HUES48 (cell line): ENCODE data around the gene ABCA7.
A peak's percentile ranks its signal among the peaks of the same experiment; 100 is the strongest.

Experiments
- H3K27ac ChIP-seq: one replicate; pipeline ENCODE4 v1.7.0; 2013; ENCODE audit warnings: low read depth, low read length, inconsistent platforms
- H3K27me3 ChIP-seq: 2 replicates; pipeline ENCODE4 v1.6.1; 2013; ENCODE audit warnings: mild to moderate bottlenecking, low read length; ENCODE audit not compliant: control insufficient read depth, insufficient read depth
- H3K36me3 ChIP-seq: 2 replicates; pipeline ENCODE4 v1.6.1; 2013; ENCODE audit warnings: low read length; ENCODE audit not compliant: control insufficient read depth, insufficient read depth
- H3K4me1 ChIP-seq: 2 replicates; pipeline ENCODE4 v1.6.1; 2013; ENCODE audit warnings: mild to moderate bottlenecking, low read length; ENCODE audit not compliant: control insufficient read depth, insufficient read depth
- H3K4me3 ChIP-seq: 2 replicates; pipeline ENCODE4 v1.5.1; 2013; ENCODE audit warnings: mild to moderate bottlenecking, low read depth, low read length
- H3K9ac ChIP-seq: 2 replicates; pipeline ENCODE4 v1.6.1; 2013; ENCODE audit warnings: mild to moderate bottlenecking, low read depth, low read length, moderate library complexity
- H3K9me3 ChIP-seq: 2 replicates; pipeline ENCODE4 v1.6.1; 2013; ENCODE audit warnings: low read length; ENCODE audit not compliant: control insufficient read depth, insufficient read depth

ABCA7 gene

DNA sequence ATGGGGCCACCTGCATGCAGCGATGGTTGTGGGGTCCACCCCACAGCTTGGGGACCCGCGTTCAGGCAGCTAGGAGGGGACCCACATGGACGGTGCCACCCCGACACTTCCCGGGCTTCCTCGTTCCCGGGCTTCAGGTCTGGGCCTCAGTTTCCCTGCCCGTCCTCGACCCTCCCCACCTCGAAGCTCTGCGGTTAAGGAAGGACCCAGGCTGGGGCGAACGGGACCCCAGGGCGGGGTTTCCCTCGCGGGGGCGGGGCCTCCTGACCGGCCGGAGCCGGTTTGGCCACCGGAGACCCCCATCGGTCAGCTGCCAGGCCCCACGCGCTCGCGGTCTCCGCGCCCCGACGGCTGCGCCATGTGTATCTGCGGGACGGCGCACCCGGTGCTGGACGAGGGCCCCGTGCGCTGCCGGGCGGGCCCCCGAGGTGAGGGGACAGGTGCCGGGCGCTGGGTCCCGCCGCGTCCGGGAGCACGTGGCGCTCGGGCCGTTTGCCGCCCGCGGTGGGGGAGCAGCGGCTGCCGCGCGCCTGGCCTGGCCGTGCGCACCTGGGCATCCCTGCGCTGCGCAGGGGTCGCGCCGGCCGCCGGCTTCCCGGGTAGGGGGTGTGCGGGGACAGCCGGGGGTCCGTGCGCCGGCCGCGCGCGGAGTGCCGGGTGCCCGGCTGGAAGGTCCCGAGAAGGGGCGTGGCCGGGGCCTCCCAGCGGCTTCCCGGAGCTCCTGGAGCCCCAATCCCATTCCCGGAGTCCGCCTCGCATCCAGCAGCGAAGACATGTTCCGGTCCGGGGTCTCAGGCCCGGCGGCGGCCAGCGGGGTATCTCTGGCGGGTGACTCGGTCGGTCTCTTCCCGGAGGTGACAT lies 31.3 kb downstream of the ABCA7 start:
- H3K4me1 ChIP-seq, result no peaks in the 10 kb centered on the region
- H3K36me3 ChIP-seq, result peaks cover 24% of the 10 kb centered on the region
- peaks cover 15% of the 10 kb centered on the region for H3K27me3 ChIP-seq
- peak overlapping the region; percentile 35 for H3K27ac ChIP-seq
- peak overlapping the region; percentile 71 for H3K4me3 ChIP-seq
- no peaks in the 10 kb centered on the region for H3K9me3 ChIP-seq
- peak overlapping the region; percentile 85; the same call in 1 of the 2 replicates for H3K9ac ChIP-seq

- no peak overlapping the region for H3K9ac ChIP-seq
- no peaks in the 10 kb centered on the region for H3K4me1 ChIP-seq
- peaks cover 7% of the 10 kb centered on the region for H3K27me3 ChIP-seq
- H3K27ac ChIP-seq, result no peak overlapping the region
- no peak overlapping the region for H3K4me3 ChIP-seq
- no peaks in the 10 kb centered on the region for H3K9me3 ChIP-seq
- peaks cover 24% of the 10 kb centered on the region for H3K36me3 ChIP-seq
These were observed 32.6 kb downstream of the ABCA7 start for GRCh38 chr19:1072371-1073015.

GRCh38 chr19:1073063-1073955 lies 33.4 kb downstream of the ABCA7 start:
- H3K9me3 ChIP-seq, result no peaks in the 10 kb centered on the region
- peaks cover 28% of the 10 kb centered on the region for H3K36me3 ChIP-seq
- no peaks in the 10 kb centered on the region for H3K4me1 ChIP-seq
- H3K27me3 ChIP-seq, result peaks cover 4% of the 10 kb centered on the region
- H3K27ac ChIP-seq, result no peak overlapping the region
- no peak overlapping the region for H3K9ac ChIP-seq
- no peak overlapping the region for H3K4me3 ChIP-seq

GRCh38 chr19:1073956-1074517 lies 34.1 kb downstream of the ABCA7 start:
- H3K4me1 ChIP-seq, result no peaks in the 10 kb centered on the region

GRCh38 chr19:1074544-1075283 lies 34.8 kb downstream of the ABCA7 start:
- H3K27ac ChIP-seq, result no peak overlapping the region
- no peaks in the 10 kb centered on the region for H3K4me1 ChIP-seq
- H3K36me3 ChIP-seq, result peaks cover 30% of the 10 kb centered on the region
- H3K9me3 ChIP-seq, result no peaks in the 10 kb centered on the region
- no peak overlapping the region for H3K9ac ChIP-seq
- no peak overlapping the region for H3K4me3 ChIP-seq
- H3K27me3 ChIP-seq, result peaks cover 4% of the 10 kb centered on the region

More at GRCh38 chr19:1073956-1074517, 34.1 kb downstream of the ABCA7 start:
- Histone ChIP-seq H3K4me3 (no peak overlapping the region), H3K9ac (no peak overlapping the region), H3K27me3 (peaks cover 4% of the 10 kb centered on the region), H3K9me3 (no peaks in the 10 kb centered on the region), H3K27ac (no peak overlapping the region), H3K36me3 (peaks cover 28% of the 10 kb centered on the region)

DNA sequence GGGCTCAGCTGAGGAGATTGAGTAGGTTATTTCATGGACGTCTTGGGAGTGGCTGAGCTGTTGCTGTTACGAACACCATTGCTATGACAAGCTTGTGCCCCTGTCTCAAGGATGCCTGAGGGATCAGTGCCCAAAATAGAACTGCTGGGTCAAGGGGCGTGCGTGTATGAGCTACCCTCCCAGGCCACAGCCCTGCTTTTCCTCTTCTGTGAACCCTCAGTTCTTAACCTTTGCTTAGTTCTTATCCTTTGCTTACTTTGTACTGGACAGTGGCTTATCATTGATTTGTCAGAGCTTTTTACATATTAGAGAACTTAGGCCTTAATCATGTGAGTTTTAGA lies 36.1 kb downstream of the ABCA7 start:
- Histone ChIP-seq H3K9me3 (no peaks in the 10 kb centered on the region), H3K9ac (no peak overlapping the region), H3K27ac (no peak overlapping the region), H3K4me3 (no peak overlapping the region), H3K4me1 (no peaks in the 10 kb centered on the region), H3K36me3 (peaks cover 43% of the 10 kb centered on the region), H3K27me3 (peaks cover 4% of the 10 kb centered on the region; the same call in 1 of the 2 replicates)

DNA sequence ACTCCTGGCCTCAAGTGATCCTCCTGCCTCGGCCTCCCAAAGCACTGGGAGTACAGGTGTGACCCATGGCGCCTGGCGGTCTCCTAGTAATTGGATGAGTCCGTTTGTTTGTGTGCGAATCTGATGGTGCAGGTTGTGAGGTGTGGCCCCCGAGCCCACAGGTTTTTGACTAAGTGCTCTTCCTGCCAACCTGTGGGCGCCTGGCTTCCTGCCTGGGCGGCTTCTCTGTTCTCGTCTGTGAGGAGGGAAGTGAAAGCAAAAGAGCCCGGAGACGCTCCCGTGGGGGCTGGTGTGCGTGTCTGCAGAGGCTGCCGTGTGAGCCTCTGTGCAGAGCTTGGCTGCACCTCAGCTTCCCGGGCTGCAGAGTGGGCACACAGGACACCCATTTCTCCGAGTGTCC lies 37.0 kb downstream of the ABCA7 start:
- H3K4me3 ChIP-seq, result no peak overlapping the region
- no peaks in the 10 kb centered on the region for H3K9me3 ChIP-seq
- H3K9ac ChIP-seq, result no peak overlapping the region
- no peaks in the 10 kb centered on the region for H3K27me3 ChIP-seq
- no peaks in the 10 kb centered on the region for H3K4me1 ChIP-seq
- peaks cover 43% of the 10 kb centered on the region for H3K36me3 ChIP-seq
- no peak overlapping the region for H3K27ac ChIP-seq

DNA sequence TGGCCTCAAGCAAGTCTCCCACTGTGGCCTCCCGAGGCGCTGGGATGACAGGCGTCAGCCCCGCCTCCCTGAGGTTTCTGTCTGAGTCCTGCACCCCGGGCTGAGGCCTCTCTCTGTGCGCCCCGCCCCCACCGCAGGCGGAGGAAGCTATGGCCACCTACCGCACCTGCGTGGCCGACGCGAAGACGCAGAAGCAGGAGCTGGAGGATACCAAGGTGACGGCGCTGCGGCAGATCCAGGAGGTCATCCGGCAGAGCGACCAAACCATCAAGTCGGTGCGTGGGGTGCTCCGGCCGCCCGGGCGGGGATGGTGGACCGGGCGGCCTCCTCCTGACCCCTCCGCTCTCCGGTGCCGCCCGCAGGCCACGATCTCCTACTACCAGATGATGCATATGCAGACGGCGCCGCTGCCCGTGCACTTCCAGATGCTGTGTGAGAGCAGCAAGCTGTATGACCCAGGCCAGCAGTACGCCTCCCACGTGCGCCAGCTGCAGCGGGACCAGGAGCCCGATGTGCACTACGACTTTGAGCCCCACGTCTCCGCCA lies 39.7 kb downstream of the ABCA7 start:
- H3K27me3 ChIP-seq, result no peaks in the 10 kb centered on the region
- no peak overlapping the region for H3K9ac ChIP-seq
- H3K27ac ChIP-seq, result no peak overlapping the region
- H3K9me3 ChIP-seq, result no peaks in the 10 kb centered on the region
- no peak overlapping the region for H3K4me3 ChIP-seq
- H3K36me3 ChIP-seq, result peaks cover 48% of the 10 kb centered on the region
- H3K4me1 ChIP-seq, result no peaks in the 10 kb centered on the region

GRCh38 chr19:1080360-1081161 lies 40.7 kb downstream of the ABCA7 start:
- Histone ChIP-seq H3K9me3 (no peaks in the 10 kb centered on the region), H3K4me1 (no peaks in the 10 kb centered on the region), H3K27ac (no peak overlapping the region), H3K27me3 (no peaks in the 10 kb centered on the region), H3K36me3 (peaks cover 46% of the 10 kb centered on the region), H3K9ac (no peak overlapping the region), H3K4me3 (no peak overlapping the region)
